Measurements from ENCODE around the gene NOTCH1.
A peak's percentile ranks its signal among the peaks of the same experiment; 100 is the strongest.

Gene NOTCH1

DNA sequence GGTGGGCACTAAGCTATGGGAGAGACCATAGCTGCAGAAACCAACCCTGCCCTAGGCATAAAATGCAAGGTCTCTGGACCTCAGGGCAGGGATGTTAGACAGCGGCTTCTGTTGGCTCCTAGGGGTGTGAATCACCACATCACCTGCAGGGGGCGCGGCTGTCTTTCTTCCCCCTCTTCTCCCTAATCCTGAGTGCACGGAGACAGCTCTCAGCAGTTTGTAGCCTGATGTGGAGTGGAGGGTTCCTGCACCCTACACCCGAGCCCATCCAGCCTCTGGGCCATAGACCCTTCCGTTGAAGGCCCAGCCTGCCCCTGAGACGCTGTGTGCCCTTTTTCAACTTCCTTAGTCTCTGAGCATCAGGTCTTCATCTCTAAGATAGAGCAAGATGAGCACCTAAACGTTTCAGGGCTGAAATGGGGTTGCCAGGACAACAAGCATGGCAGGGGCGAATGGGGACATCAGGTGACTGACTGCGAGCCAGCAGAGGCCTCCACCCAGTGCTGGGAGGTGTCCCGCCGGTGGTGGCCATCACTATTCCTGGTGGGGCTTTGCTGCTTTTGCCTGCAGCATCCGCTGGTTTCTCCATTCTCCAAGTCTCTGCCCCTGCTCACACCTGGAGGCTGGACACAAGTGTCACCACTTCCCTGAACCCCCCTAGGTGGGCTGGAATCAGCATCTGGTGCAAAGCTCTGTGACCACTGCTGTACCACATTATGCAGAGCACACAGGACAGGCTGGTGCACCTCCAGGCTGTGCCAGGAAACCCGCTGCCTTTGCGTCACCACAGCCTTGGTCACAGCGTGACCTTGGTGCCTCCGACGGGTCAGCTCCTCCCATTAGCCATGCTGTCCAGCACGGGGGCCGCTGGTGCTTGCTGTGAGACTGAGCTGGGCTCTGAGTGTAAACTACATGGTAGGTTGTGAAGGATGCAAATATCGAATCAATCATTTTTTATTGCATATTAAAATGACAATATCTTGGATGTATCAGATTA, 60.5 kb downstream of the NOTCH1 start:
- peak; percentile 67 to 82 for DNase-seq (ENCODE audit: low read depth in 2 of 2)

- DNase-seq (ENCODE audit: low read depth in 2 of 2), result no peak
Measured at GRCh38 chr9:136484153-136485048, 61.4 kb downstream of the NOTCH1 start.

- peak; percentile 86 to 91 for DNase-seq (ENCODE audit: low read depth in 2 of 2)
Measured at GRCh38 chr9:136483589-136484152, 62.2 kb downstream of the NOTCH1 start.

- DNase-seq (ENCODE audit: low read depth in 2 of 2), result peak; percentile 100
Measured at GRCh38 chr9:136482793-136483588, 62.9 kb downstream of the NOTCH1 start, which contains the start of gene SEC16A. TSS of gene SEC16A (minus strand) at chr9:136483040. CDS start at chr9:136477615, 5,425 bp downstream.

DNA sequence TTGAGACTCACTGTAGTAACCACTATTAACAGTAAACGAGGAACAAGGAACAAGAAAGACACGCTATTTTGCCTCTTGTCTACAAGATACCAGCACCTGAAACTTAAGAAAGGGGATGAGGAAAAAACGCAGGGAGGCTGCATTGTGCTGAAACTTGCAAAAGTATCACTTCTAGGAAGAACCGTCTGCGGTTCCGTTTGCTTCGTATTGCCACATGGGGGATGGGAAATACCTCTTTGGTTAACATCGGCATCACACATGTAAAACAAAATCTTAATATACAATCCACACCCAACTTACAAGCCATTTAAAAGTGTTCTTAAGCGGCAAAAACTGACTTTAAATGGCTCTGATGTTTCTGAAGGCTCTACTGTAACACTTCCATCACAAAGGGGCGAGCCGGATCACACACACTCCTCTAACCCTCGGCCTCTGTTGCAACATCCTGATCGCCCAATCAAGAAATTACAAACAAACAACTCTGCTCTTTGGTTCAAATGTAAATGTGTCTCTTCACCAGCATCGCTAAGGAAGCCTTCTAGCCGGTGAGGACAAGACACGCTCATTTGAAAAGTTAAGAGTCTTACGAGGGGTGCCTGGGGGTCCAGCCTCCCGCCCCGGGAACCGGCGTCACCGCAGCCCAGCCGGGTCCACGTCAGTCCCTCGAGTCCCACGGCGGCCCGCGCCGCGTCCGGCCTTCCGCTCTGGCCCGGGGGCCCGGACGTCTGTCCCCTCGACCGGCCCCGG, 63.6 kb downstream of the NOTCH1 start:
- DNase-seq (ENCODE audit: low read depth in 2 of 2), result no peak

DNA sequence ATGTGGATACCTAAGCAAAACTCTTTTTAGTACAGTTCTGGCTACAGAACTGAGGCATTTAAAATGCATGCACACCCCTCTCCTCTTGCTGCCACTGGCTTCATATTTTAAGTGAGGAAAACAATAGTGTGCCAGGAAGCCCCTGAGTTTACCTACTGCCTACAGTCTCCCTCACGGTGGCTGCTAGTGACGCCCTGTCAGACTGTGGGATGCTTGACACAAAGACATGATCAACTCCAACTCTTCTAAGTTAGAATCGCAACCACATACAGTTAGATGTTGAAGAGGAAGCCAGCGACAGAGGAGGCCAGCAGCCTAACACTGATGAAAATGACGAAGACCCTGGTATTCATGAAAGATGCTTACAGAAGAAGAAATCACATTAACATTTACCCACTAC, 64.3 kb downstream of the NOTCH1 start:
- DNase-seq (ENCODE audit: low read depth in 2 of 2), result no peak

DNA sequence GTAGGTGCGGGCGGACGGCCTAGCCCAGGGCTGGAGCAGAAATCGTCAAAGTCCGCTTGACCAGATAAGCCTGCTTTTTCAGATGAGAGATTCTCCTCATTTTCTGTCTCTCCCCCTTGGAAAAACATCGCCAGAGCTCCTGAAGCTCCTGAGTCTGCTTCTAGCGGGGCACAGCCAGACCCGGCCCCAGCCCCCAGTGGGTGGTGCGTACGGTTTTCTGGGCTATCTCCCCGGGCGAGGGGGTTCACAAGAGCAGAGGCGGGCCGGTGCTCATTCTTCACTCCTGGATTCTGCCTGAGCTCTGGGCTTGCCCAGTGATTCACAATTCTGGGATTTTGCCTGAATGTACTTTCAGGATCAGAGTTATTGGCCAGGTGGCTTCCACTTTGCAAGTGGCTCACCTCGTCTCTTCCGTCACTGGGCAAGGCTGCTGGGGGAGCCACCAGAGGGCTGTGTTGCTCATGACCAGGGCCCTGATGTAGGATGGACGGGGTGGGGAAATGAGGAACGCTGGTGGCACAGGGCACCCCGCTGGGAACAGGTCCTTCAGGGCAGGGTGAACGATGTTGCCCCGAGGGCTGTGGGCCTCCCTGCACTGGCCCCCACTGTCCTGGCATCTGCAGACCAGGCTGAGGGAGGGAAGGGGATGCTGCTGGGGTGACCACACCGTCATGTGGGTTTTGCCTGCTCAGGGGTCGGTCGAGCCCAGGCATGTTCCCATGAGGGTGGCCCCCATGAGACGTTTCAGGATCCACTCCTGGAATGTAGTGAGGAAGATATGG, 69.3 kb downstream of the NOTCH1 start:
- no peak for DNase-seq (ENCODE audit: low read depth in 2 of 2)

DNA sequence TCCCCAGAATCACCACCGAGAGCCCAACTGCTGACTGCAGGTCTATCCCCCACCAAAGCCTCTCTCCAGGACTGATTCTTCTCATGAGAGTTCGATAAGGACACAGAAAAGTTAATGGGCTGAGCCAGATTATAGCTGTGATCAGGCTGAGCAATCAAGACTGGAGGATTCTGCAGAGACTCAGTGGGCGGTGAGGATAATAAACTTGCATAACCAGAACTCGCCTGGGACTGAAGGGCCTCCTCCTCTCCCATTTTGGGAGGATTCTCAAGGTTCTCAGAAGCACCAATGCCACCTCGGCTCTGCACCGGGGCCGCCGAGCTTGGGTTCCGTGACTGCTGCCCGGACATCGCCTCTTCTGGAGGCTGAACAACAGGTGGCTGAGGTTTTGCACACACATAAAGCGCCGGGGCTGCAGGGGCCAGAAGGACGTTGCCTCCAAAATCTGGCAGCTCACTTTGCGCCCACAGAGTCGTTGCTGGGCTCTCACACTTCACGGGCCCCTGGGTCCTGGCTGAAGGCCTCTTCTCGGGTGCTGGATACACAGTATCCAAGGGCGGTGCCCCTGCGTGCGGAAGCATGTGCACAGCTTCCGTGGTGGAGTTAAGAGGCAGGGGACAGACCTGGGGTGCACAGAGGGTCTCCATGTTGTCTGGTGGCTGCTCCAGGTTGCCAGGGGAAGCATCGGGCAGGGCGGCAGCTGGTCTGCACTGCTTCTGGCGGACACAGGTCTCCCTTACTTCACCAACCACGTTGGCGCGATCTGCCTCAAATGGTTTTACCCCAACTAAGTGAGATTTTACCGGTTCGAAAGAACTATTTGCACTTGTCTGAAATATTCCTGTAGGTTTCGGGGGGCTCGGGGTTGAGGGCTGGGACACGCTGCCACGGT, 70.6 kb downstream of the NOTCH1 start:
- DNase-seq (ENCODE audit: low read depth in 2 of 2), result no peak

DNA sequence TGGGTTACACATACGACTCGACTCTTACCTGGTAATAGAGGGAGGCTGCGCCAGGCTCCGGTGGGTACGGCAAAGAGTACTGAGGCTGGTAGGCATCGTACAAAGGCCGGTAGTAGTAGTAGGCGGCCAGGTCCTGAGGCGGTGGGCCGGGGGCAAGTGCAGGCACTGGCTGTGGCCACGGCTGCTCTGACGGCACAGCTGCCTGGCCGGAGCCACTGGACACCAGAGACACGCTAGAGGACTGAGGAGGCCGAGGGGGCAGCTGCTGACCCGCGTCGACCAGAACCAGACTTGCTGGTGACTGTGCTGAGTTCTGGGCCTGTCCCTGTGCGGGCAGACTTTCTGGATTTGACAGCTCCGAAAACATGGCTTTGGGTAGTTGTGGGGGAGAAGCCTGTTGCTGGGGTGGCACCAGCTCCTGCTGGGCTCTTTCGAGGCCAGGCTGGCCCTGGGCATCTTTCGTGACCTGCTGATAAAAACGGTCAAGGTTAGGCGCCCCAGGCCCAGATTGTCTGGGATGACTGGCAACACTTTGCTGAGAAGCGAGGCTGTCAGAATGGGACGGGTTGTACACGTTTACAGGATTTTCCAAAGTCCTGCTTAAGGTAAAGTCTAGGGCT, 71.7 kb downstream of the NOTCH1 start:
- DNase-seq (ENCODE audit: low read depth in 2 of 2), result no peak

- no peak for DNase-seq (ENCODE audit: low read depth in 2 of 2)
Measured at GRCh38 chr9:136473354-136473721, 72.5 kb downstream of the NOTCH1 start.

DNA sequence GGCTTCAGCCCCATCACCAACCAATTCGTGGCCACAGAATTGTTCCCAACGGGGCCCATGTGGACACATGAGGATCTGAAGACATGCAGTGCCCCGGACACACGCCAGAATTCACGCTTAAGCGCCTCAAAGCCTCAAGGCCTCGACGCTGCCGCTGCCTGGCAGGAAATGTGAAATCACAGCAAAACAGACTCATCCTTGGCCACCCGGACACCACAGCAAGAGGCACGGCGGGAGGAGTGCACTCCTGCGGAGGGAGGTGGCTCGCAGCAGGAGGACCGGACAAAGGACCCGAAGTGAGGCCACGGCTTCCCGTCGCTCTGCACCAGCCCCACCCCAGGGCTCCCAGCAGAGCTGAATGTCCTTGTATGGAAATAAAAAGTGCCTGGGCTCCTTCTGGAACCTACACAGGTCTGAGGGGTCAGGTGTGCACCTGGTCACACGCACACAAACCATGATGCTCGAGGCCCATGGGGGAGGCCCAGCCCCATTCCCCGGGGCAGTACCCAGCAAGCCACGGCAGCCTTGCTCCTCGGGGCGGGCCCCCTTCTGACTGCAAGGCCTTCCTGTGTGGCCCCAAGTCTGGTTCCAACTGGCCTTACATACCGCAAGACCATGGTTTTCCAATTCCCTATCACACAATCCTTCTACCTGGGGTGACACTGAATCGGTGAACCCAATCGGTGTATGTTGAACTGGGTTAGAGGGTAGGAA, 73.1 kb downstream of the NOTCH1 start:
- no peak for DNase-seq (ENCODE audit: low read depth in 2 of 2)

DNA sequence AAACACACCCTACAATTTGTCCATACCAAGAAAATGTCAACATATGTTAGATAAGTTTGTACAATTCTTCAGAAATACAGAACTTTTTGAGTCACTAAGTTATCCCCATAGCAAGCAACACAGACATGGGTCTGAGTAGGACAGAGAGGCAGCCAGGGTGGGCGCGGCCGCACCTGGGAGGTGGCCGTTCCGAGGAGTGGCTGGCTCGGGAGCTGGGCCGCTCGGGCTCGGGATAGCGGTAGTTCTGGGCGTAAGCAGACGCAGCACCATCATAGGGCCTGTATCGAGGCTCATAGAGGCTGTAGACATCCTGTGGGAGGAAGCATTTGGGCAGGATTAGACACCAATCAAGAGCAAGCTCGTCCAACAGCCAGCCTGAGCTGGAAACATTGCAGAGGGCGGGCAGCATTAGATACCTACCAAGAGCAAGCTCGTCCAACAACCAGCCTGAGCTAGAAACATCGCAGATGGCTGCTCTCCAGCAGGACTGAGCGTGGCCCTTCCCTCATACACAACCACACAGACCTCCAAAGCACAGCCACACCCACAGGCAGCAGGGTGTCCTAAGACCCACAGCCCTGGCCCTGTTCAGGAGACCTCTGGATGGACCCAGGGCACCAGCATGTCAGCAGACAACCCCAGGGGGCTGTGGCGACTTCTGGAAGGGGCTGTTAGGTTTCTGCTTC, 73.9 kb downstream of the NOTCH1 start:
- no peak for DNase-seq (ENCODE audit: low read depth in 2 of 2)

GRCh38 chr9:136470792-136471469, 74.9 kb downstream of the NOTCH1 start:
- DNase-seq (ENCODE audit: low read depth in 2 of 2), result no peak

GRCh38 chr9:136470356-136470755, 75.5 kb downstream of the NOTCH1 start:
- DNase-seq (ENCODE audit: low read depth in 2 of 2), result no peak

DNA sequence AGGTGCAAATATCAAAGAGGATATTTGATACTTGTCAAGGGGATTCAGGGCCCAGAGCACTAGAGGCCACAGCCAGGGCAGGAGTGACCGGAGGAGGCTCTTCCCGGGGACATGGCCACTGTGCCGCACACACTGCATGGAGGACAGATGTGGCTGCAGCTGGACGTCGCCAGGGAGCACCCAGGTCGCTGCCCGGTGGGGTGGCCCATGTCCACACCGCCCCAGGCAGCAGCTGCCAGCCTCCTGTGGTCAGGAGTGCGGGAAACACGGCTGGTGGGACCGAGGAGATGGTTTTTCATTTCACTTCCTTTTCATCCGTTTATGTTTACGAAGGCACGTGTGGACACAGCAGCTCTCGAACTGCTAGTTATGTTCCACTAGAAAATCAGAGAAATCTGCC, 78.1 kb downstream of the NOTCH1 start:
- no peak for DNase-seq (ENCODE audit: low read depth in 2 of 2)

DNA sequence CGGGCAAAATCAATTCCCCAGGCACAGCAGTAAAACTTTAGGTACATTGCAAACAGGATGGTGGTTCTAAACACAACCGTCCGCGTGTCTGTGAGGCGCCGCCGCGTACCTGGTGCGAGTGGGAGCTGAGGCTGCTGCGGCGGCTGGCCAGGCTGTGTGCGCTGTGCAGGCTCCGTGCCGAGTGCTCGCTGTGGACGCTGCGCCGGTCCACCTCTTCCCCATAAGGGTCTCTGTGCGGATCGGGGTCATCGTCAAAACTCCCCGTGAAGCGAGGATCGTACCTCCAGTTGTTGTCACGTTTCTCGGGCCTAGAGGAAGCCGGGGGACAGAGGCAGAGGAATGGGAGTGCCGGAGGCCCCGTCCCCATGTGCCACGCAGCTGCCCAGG, 79.7 kb downstream of the NOTCH1 start:
- DNase-seq (ENCODE audit: low read depth in 2 of 2), result no peak

All from stimulated activated CD4-positive, alpha-beta T cell treated with anti-CD3 and anti-CD28 coated beads, Interleukin-12 subunit alpha, Interleukin-12 subunit beta, amount 100 ng/mL, for 24 hours (primary cell).